GM20000 (cell line): ENCODE data around the gene NDUFS6.
"Not testable (repeated sequence)": the region's sequence is repeated elsewhere in the genome, so short reads cannot be mapped to it uniquely, and the experiment has no call there.

ENCODE experiments used
- DNase-seq: peaks from one replicate; pipeline ENCODE4 v3.0.0; 2012; ENCODE audit warnings: low spot score
- CTCF ChIP-seq: IDR thresholded peaks from 2 replicates; pipeline ENCODE4 v1.5.1; 2012; ENCODE audit warnings: mild to moderate bottlenecking, control low read depth; ENCODE audit errors: extremely low read depth, missing control alignments

The NDUFS6 gene

GRCh38 chr5:1784197-1785050, 16.8 kb upstream of the NDUFS6 start:
- no peak for TF ChIP-seq CTCF
- no peak for DNase-seq

- no peak for TF ChIP-seq CTCF
- no peak for DNase-seq
Observed at GRCh38 chr5:1785062-1785461, 16.1 kb upstream of the NDUFS6 start.

- DNase-seq: no peak
- no peak for TF ChIP-seq CTCF
Observed at GRCh38 chr5:1785984-1786383, 15.2 kb upstream of the NDUFS6 start.

GRCh38 chr5:1786621-1787471, 14.4 kb upstream of the NDUFS6 start:
- DNase-seq: no peak
- no peak for TF ChIP-seq CTCF

DNA sequence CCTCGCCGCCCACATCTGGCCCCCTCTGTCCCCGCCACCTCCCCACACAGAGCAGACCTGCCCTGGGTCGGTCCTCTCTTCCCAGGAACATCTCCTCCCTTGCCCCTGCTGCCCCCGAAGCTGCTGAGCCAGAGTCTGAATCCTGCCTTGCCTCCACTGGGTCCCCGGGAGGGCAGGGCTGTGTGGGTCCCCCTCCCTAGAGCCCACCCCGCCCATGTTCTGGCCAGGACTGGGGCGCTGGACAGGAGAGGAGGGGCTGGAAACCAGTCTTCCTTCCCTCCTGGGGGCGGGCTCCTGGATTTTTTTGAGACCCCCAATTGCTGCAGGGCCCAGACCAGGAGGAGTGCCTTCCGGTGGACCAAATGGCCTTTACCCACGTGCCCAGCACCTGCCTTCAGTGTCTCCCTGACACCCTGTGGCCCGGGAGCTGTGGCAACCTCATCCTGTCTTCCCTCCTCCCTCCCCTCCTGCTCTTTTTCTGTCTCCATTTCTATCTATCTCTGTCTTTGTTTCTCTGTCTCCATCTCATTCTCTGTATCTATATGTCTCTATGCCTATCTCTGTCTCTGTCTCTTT, 13.6 kb upstream of the NDUFS6 start:
- no peak for TF ChIP-seq CTCF
- DNase-seq: no peak

DNA sequence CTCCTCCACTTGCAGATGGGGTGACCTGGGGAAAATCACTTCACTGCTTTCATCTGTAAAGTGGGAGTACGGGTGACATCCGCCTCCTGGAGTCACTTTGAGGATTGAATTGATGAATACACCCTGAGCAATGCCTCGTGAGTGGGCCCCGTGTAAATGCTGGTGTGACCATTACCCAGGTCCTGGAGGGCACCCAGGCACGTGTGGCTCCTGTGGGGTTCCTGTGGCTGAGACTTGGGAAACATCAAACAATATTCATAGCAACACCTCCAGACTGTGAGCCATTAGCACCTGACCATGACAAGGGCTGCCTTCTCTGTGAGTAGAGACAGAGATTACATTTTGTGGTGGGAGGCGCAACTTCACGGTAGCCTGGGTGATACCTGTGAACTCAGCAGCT, 13.0 kb upstream of the NDUFS6 start:
- no peak for TF ChIP-seq CTCF
- DNase-seq: no peak

- no peak for TF ChIP-seq CTCF
- no peak for DNase-seq
Observed at GRCh38 chr5:1788828-1789227, 12.4 kb upstream of the NDUFS6 start.

DNA sequence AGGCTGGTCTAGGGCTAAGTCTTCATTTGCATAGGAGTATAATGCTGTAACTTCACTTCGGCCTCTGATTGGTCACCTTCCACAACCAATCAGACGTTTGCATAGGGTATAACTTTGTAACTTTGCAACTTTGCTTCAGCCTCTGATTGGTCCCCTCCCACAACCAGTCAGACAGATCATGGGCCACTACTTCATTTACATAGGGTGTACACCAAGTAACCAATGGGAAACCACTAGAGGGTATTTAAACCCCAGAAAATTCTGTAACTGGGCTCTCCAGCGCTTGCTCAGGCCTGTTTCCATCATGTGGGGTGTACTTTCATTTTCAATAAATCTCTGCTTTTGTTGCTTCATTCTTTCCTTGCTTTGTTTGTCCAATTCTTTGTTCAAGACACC, 11.8 kb upstream of the NDUFS6 start:
- not testable (repeated sequence) for DNase-seq
